Fibroblast of upper back skin (primary cell): ENCODE measurements around the gene SPATA4.
"Not testable (repeated sequence)": the region's sequence is repeated elsewhere in the genome, so short reads cannot be mapped to it uniquely, and the experiment has no call there.

ENCODE experiments used
- DNase-seq: peaks from one replicate; pipeline ENCODE4 v3.0.0-alpha.2; 2013

SPATA4 gene

DNA sequence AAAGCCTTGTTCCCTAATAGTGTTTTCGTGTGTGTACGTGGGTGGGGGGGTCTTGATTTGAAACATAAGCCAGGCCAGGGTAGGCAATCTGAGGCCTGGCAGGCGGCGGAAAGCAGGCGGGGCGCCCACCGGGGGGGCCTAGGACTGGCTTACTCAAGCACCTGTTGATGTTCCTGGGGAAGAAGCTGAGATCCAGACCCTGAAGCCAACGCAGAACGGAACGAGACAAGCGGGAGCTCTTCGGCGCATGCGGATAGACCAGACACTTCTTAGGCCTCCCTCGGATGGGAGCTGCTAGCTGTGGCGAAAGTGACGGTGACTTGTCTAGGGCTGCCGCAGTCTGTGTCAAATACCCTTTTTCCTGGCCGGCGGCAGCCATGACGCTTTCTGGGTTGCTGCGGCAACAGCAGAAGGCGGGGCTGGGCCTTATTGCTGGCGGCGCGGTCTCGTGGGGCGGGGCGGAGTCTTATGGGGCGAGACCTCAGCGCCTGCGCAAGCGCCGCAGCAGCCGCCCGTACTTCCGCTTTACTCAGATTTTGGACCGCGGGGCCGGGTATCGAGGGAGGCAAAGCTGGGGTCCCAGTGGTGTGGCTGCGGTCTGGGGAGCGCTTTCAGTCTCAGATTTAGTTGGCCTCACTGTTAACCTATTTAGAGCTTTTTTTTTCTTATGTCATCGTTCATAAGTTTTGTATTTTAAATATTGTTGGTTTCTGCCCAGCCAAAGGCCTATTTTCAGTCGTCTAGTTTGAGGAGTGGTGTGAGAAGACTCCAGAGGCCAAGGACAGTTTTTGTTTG lies at the start of gene SPATA4:
TSS of gene SPATA4 (minus strand) at position 402 of the 795 bp plus-strand sequence. CDS start at position 379, 23 bp downstream.
- peak; percentile 91 for DNase-seq

DNA sequence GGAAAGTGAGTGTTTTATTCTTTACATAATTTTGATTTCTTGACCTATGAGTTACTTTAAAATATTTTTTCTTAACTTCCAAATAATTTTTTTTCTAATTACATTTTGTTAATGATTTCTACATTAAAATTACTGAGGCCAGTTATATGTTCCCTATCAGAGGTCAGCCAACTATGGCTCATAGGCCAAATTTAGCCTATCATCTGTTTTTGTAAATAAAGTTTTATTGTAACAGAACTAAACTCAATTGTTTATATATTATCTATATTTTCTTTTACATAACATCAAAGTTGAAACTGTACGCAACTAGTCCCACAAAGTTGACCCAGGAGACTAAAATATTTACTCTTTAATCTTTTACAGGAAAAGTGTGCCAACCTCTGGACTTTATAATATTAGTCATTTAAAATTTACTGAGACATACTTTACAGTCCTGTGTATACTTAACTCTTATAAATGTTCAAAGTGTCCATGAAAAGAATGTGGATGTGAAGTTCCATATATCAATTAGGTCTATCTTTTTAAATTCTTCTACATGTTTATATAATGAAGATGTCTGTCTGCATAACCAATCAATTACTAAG lies 47.5 kb upstream of the SPATA4 start:
- no peak for DNase-seq

GRCh38 chr4:176241703-176242102 lies 46.3 kb upstream of the SPATA4 start:
- no peak for DNase-seq

DNA sequence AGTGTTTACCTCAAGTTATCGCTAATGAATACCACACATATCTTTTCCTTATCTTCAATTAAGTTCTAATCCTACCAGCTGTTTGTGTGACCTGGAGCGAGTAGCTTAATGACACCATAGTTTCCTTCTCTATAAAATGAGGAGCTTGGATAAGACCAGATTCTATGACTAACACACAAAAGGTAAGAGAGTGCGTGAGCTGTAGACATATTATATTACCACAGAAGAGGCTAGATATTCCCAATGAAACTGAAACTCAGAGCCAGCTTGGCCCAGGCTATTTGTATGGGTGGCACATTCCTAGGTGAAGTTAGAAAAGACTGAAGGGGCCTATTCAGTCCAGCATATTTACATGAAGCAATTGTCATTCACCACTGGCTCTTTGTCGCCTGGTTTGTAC lies 43.4 kb upstream of the SPATA4 start:
- peak; percentile 36 for DNase-seq

DNA sequence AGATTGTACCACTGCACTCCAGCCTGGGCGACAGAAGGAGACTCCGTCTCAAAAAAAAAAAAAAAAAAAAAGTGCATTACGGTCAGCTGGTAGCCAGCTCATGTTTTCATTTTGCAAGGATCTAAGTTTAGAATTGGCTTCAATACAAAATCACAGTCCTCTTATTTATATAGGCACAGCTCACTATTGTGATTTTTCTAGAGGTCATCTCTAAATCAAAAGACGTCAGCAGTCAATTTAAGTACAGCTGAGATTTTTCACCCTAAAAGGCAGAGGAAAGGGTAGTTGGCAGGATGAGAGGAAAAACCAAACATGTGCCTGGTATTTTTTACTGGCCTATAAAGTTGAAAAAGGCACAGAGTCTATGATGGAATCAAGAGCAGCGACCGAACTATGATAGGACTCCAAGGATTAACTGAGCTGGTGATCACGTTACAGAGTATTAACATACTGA lies 42.8 kb upstream of the SPATA4 start:
- DNase-seq, result peak; percentile 86

DNA sequence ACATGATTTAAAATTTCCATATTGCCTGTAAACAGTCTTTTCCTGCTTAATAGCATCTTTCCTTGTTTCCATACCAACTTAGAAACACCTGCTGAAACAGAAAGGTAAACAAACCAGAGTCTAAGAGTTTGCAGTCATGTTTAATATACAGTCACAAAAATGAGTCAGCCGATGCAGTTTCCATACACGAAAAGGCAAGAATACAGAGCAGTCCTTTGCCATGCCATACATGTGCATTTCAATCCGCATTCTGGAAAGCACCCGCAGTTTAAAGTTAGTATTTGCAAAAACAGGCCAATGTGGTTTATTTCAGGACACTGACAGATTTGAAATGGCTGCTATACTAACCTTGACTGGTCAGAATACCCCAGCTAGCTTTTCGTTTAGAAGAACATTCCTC lies 41.6 kb upstream of the SPATA4 start:
- DNase-seq, result no peak

DNA sequence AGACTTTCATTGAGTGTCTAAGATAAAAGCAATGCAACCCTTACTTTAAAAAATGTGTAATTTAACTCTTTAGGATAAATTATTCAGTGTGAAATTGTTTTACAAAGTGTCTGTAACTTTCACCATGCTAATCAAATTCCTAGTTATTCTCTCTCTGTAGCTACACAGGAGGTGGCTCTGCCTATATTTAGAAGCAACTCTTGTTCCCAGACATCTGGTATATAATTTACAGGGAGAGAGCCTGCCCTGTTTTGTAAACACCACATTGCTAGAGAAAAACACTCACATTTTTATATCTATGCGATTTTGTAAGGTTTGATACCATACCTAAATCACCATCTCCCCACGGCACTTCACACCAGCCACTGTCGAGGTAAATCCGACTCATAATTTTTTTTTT lies 35.5 kb upstream of the SPATA4 start:
- no peak for DNase-seq

GRCh38 chr4:176229645-176230044 lies 34.3 kb upstream of the SPATA4 start:
- DNase-seq, result no peak

- DNase-seq, result no peak
These were observed 31.4 kb upstream of the SPATA4 start for GRCh38 chr4:176226736-176227135.

DNA sequence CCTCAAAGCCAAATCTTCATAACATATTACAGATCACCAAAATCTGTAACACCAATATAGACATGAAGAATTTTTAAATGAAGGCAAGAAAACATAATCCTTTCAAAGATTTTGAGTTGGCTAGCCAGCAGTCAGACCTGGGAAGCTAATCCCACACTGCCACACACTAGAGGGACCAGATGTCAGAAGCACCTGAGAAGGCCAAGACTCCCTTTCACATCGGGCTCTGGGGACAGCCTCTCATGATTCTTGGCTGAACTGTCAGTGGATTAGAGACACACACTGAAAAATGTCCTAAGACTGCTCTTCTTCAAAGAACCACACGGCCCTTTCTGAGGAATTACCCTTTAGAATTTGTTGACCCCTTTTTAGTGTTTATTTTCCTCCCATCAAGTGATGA lies 28.2 kb upstream of the SPATA4 start:
- DNase-seq, result no peak

DNA sequence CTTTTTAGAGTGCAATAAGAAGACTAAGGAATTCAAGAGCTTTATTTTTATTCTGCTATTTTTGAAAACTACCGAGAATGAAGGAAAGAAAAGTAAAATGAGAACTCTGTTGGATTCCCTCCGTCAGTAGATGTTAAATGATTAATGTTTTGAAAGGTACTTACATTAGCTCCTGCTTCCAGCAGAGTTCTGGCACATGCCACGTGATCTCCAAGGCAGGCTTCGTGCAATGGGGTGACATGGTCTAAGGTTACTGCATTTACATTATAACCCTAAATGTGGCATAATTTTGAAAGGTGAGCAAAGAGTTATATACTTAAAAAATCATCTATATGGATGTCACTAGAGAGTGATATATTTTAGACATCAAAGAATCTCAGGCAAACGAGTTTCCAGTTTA lies 26.8 kb upstream of the SPATA4 start:
- DNase-seq, result no peak

- no peak for DNase-seq
These were observed 22.1 kb upstream of the SPATA4 start for GRCh38 chr4:176217510-176217909.

DNA sequence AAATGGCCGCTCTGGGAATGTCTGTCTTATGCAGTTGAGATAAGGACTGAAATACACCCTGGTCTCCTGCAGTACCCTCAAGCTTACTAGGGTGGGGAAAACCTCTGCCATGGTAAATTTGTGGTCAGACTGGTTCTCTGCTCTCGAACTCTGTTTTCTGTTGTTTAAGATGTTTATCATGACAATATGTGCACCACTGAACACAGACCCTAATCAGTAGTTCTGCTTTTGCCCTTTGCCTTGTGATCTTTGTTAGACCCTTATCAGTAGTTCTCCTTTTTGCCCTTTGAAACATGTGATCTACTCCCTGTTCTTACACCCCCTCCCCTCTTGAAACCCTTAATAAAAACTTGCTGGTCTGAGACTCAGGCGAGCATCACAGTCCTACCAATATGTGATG lies 17.0 kb upstream of the SPATA4 start:
- DNase-seq, result not testable (repeated sequence)

GRCh38 chr4:176210579-176211296 lies 15.4 kb upstream of the SPATA4 start:
- DNase-seq, result no peak

DNA sequence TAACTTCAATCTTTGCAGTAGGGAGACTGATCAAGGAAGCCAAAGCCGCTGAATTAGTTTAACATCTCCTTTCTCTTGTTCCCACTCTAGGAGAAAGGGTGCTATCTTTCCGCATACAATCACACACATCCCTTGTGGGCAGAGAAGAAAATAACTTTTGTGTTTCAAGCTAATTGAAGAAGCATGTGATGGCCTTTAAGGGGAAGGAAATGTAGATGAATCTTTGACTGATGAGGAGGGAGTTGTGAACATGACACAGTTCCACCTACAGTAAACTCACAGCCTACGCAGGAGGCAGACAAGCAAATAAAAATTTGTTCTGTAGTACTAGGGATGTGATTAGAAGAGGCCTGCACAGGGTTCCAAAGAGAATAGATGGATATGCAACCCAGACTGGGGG lies 14.7 kb upstream of the SPATA4 start:
- DNase-seq, result no peak

DNA sequence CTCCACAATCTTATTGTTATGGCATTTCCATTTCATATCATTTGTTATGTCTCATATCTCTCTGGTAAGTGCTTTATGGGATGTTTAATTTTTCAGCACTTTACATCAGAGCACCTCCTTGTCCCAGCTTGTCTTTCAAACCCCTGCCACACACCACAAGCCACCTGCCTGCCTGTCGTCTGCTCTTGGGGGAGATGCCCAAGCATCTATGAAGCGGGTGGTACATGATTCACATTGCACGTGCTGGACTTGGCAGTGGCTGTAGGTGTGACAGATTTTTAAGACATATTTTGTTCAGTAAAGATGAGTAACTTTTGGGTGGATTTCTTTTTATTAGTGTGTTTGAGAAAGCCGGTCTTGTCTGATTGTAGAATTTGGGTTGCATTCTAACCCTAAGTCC lies 14.2 kb upstream of the SPATA4 start:
- DNase-seq, result no peak

DNA sequence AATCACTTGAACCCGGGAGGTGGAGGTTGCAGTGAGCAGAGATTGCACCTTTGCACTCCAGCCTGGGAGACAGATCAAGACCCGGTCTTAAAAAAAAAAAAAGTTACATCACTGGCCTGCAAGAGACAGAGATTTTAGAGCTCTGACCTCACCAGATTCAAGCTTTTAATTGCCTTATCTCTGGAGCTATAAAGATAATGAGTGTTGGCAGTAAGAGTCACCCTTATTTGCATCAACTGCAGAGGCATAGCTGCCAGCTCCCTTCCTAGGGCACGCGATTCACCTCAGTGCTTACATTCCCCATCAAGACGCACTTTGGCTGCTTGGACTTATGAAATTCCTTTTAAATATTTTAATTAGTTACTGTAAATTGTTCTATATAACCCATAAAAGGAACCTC lies 12.5 kb upstream of the SPATA4 start:
- DNase-seq, result no peak

GRCh38 chr4:176205299-176205698 lies 9.9 kb upstream of the SPATA4 start:
- no peak for DNase-seq

GRCh38 chr4:176198316-176198903 lies 3.0 kb upstream of the SPATA4 start:
- DNase-seq, result no peak

- DNase-seq, result peak; percentile 84
These were observed 1.4 kb downstream of the SPATA4 start for GRCh38 chr4:176193938-176194337.

DNA sequence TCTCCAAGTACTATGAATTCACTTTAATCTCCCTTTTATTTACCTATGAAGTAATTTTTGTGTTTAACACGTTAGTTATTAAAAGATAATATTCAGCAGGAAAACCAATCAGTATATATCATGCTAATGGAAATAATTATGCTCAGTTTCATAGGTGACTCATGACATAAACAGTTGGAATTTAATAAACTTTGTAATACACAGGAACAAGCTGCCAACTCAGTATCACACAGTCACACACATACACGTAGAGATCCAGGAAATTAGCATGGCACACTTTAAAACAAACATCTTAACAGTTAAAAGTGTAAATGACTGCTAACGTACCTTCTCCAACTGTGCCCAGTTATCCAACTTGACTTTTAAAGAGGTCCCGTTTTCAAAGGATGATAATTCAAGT lies 2.3 kb downstream of the SPATA4 start:
- peak; percentile 58 for DNase-seq

GRCh38 chr4:176191974-176192373 lies 3.4 kb downstream of the SPATA4 start:
- peak; percentile 56 for DNase-seq
